Measurements from ENCODE around the gene CPB1.

The CPB1 gene

GRCh38 chr3:148861277-148861869 is 33.8 kb downstream of the CPB1 start:
- intact Hi-C loops (cut with DNase I; ENCODE audit: low total_unique reads), result loop anchor here (5.0 kb wide), 1 partner anchor 86 kb away; no protein-coding TSS in a partner anchor
- no peak for DNase-seq

GRCh38 chr3:148863297-148863696 is 35.7 kb downstream of the CPB1 start:
- H3K9me3 ChIP-seq, result no peaks in the 10 kb centered on the region
- H3K27me3 ChIP-seq, result no peaks in the 10 kb centered on the region
- TF ChIP-seq CTCF (IDR thresholded peaks at IDR 0.05), result no peak
- intact Hi-C loops (cut with DNase I; ENCODE audit: low total_unique reads), result loop anchor here (5.0 kb wide), 1 partner anchor 84 kb away; no protein-coding TSS in a partner anchor
- H3K36me3 ChIP-seq, result no peaks in the 10 kb centered on the region
- H3K4me1 ChIP-seq, result no peaks in the 10 kb centered on the region
- DNase-seq, result no peak
- H3K27ac ChIP-seq, result no peak overlapping the region
- H3K4me3 ChIP-seq, result no peak overlapping the region

More at GRCh38 chr3:148861277-148861869, 33.8 kb downstream of the CPB1 start:
- Histone ChIP-seq H3K27me3 (no peaks in the 10 kb centered on the region), H3K36me3 (no peaks in the 10 kb centered on the region), H3K9me3 (no peaks in the 10 kb centered on the region), H3K27ac (no peak overlapping the region), H3K4me1 (no peaks in the 10 kb centered on the region), H3K4me3 (no peak overlapping the region)
- TF ChIP-seq CTCF (IDR thresholded peaks at IDR 0.05), result peak; percentile 72 to 81

GRCh38 chr3:148863814-148864213 is 36.2 kb downstream of the CPB1 start:
- H3K4me3 ChIP-seq, result no peak overlapping the region
- intact Hi-C loops (cut with DNase I; ENCODE audit: low total_unique reads), result loop anchor here (5.0 kb wide), 1 partner anchor 83 kb away; no protein-coding TSS in a partner anchor
- H3K4me1 ChIP-seq, result no peaks in the 10 kb centered on the region
- H3K36me3 ChIP-seq, result no peaks in the 10 kb centered on the region
- H3K9me3 ChIP-seq, result no peaks in the 10 kb centered on the region
- H3K27ac ChIP-seq, result no peak overlapping the region
- TF ChIP-seq CTCF (IDR thresholded peaks at IDR 0.05), result no peak
- no peaks in the 10 kb centered on the region for H3K27me3 ChIP-seq
- no peak for DNase-seq

GRCh38 chr3:148865049-148865448 is 37.4 kb downstream of the CPB1 start, which contains the start of gene CPA3:
TSS of gene CPA3 (plus strand) at chr3:148865296. CDS start at chr3:148865308, 12 bp downstream.
- no peaks in the 10 kb centered on the region for H3K9me3 ChIP-seq
- H3K4me3 ChIP-seq, result no peak within 1 kb of the TSS
- H3K36me3 ChIP-seq, result no peaks in the 10 kb centered on the region
- no peaks in the 10 kb centered on the region for H3K27me3 ChIP-seq
- no peaks in the 10 kb centered on the region for H3K4me1 ChIP-seq
- no peak for DNase-seq
- intact Hi-C loops (cut with DNase I; ENCODE audit: low total_unique reads), result no loop called here
- no peak within 1 kb of the TSS for H3K27ac ChIP-seq
- TF ChIP-seq CTCF (IDR thresholded peaks at IDR 0.05), result no peak

- no peak for TF ChIP-seq CTCF (IDR thresholded peaks at IDR 0.05)
- H3K4me3 ChIP-seq, result no peak overlapping the region
- no peak for DNase-seq
- no peak overlapping the region for H3K27ac ChIP-seq
- no peaks in the 10 kb centered on the region for H3K27me3 ChIP-seq
- intact Hi-C loops (cut with DNase I; ENCODE audit: low total_unique reads), result no loop called here
- no peaks in the 10 kb centered on the region for H3K4me1 ChIP-seq
- no peaks in the 10 kb centered on the region for H3K9me3 ChIP-seq
- H3K36me3 ChIP-seq, result no peaks in the 10 kb centered on the region
Observed at GRCh38 chr3:148866261-148866660, 38.6 kb downstream of the CPB1 start.

Data from tibial artery (tissue), 4 donors.